H1 (cell line): ENCODE data around the gene ILF3. TPM values are rescaled to one million over a fixed set of nuclear protein-coding genes. Genes with fewer than 3 reads are reported as not detected.

ENCODE experiments used
- BRCA1 ChIP-seq: IDR thresholded peaks from 2 replicates; pipeline ENCODE4 v1.6.1; 2012; ENCODE audit warnings: low read depth, low read length, improper control_type of control experiment
- CEBPB ChIP-seq: IDR thresholded peaks from 2 replicates; pipeline ENCODE4 v1.6.1; 2012; ENCODE audit warnings: low read depth, low read length
- CHD7 ChIP-seq: fragments of 300-600 bp; sonication (generic); IDR thresholded peaks from 2 replicates; pipeline ENCODE4 v1.7.1; 2012; ENCODE audit warnings: low read length, moderate library complexity, mild to moderate bottlenecking, inconsistent platforms; ENCODE audit not compliant: insufficient replicate concordance
- MAFK ChIP-seq: IDR thresholded peaks from 2 replicates; pipeline ENCODE4 v1.6.1; 2012; ENCODE audit warnings: low read depth, mild to moderate bottlenecking, improper control_type of control experiment, low read length
- NANOG ChIP-seq: IDR thresholded peaks from 2 replicates; pipeline ENCODE4 v1.6.1; 2011; ENCODE audit warnings: low read length, low read depth, mild to moderate bottlenecking, inconsistent platforms; ENCODE audit not compliant: insufficient read depth, poor library complexity, severe bottlenecking
- RBBP5 ChIP-seq: IDR thresholded peaks from 2 replicates; pipeline ENCODE4 v1.7.1; 2012; ENCODE audit warnings: low read depth, mild to moderate bottlenecking, inconsistent platforms, low read length, moderate library complexity, borderline replicate concordance
- RNF2 ChIP-seq: fragments of 200-900, 300-1000 bp; sonication (generic); IDR thresholded peaks from 2 replicates; pipeline ENCODE4 v1.7.1; 2016; ENCODE audit warnings: borderline replicate concordance, low read depth, mild to moderate bottlenecking, antibody characterized with exemption, low read length; ENCODE audit not compliant: poor library complexity, severe bottlenecking; ENCODE audit errors: missing control alignments
- SIN3A ChIP-seq, 2 experiments: IDR thresholded peaks in 1 of 2; conservative IDR thresholded peaks in 1 of 2; 2 replicates each; pipeline ENCODE4 v1.6.1; 2011 to 2012; ENCODE audit warnings: low read length in 2 of 2, improper control_type of control experiment in 1 of 2, low read depth in 1 of 2, mild to moderate bottlenecking in 1 of 2
- SIX5 ChIP-seq: IDR thresholded peaks from 2 replicates; pipeline ENCODE4 v1.6.1; 2011; ENCODE audit warnings: mild to moderate bottlenecking, low read depth, low read length
- SRF ChIP-seq: IDR thresholded peaks from 2 replicates; pipeline ENCODE4 v1.6.1; 2011; ENCODE audit warnings: mild to moderate bottlenecking, low read depth, low read length, moderate library complexity
- TAF1 ChIP-seq: IDR thresholded peaks from 2 replicates; pipeline ENCODE4 v1.6.1; 2011; ENCODE audit warnings: mild to moderate bottlenecking, low read depth, low read length
- TEAD4 ChIP-seq: IDR thresholded peaks from 2 replicates; pipeline ENCODE4 v1.6.1; 2012; ENCODE audit warnings: low read depth, low read length, inconsistent platforms, mixed read lengths
- polyA plus RNA-seq, 7 experiments: library from polyadenylated mRNA; depleted of rRNA in 3 of 7; stranded (reverse) in 5 of 7; unstranded in 2 of 7; fragments of >200 nt in 5 of 7; fragments of 200-250 nt in 2 of 7; gene quantifications; 1 replicate in 5 of 7; 2 replicates in 1 of 7; 4 replicates in 1 of 7; pipeline versions ENCODE4 v1.2.1 to v1.2.3, GENCODE V29; 2011 to 2013; ENCODE audit warnings: missing spikeins in 2 of 7, mixed read lengths in 2 of 7
- total RNA-seq: library from RNA; stranded (reverse); fragmentation: NEBNext Ultra II Directional; extraction: Animal tissue kit (Norgen Biotek cat#: 25700); gene quantifications from 2 replicates; pipeline ENCODE4 v1.2.1, GENCODE V29; 2021

The ILF3 gene
- total and polyA plus RNA-seq, 2 of the 8 experiments (the other 6 are each of a cell fraction or from before 2014, with no cell fraction given), result 291 to 695 TPM

- TF ChIP-seq CHD7, result no peak
- no peak for TF ChIP-seq MAFK
- no peak for TF ChIP-seq CEBPB
- TF ChIP-seq SIN3A (conservative IDR thresholded peaks at IDR 0.05 in 1 of 2, IDR thresholded peaks at IDR 0.05 in 1 of 2; ENCODE audit: low read depth in 1 of 2, low read length in 2 of 2), result no peak
- TF ChIP-seq TEAD4, result no peak
- TF ChIP-seq SIX5, result no peak
- TF ChIP-seq RNF2, result no peak
- no peak for TF ChIP-seq RBBP5
- TF ChIP-seq SRF, result no peak
- no peak for TF ChIP-seq TAF1
- no peak for TF ChIP-seq BRCA1
- TF ChIP-seq NANOG, result no peak
Observed at GRCh38 chr19:10740798-10741197, 86.7 kb downstream of the ILF3 start (continued).
